MM.1S (cell line): ENCODE results near the gene PA2G4.

ENCODE experiments used
- EZH2 ChIP-seq: fragments of 300-600 bp; sonication (generic); optimal IDR thresholded peaks from 2 replicates; pipeline ENCODE3; 2017; ENCODE audit warnings: low read depth, mild to moderate bottlenecking, antibody characterized with exemption, low read length, mixed read lengths
- TF ChIP-seq, protein P1 (sequence below): fragments of 300-600 bp; sonication (generic); IDR thresholded peaks from 2 replicates; pipeline ENCODE4 v1.5.1; 2016; ENCODE audit warnings: antibody characterized with exemption, low read length, mixed read lengths

GRCh38 chr12:56152756-56153677 lies 48.7 kb downstream of the PA2G4 start:
- TF ChIP-seq, protein P1, sequence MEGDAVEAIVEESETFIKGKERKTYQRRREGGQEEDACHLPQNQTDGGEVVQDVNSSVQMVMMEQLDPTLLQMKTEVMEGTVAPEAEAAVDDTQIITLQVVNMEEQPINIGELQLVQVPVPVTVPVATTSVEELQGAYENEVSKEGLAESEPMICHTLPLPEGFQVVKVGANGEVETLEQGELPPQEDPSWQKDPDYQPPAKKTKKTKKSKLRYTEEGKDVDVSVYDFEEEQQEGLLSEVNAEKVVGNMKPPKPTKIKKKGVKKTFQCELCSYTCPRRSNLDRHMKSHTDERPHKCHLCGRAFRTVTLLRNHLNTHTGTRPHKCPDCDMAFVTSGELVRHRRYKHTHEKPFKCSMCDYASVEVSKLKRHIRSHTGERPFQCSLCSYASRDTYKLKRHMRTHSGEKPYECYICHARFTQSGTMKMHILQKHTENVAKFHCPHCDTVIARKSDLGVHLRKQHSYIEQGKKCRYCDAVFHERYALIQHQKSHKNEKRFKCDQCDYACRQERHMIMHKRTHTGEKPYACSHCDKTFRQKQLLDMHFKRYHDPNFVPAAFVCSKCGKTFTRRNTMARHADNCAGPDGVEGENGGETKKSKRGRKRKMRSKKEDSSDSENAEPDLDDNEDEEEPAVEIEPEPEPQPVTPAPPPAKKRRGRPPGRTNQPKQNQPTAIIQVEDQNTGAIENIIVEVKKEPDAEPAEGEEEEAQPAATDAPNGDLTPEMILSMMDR = no peak
- TF ChIP-seq EZH2 = no peak
